Measurements from ENCODE around the gene EBF3. TPM values are rescaled to one million over a fixed set of nuclear protein-coding genes. Genes with fewer than 3 reads are reported as not detected.

The EBF3 gene
- total RNA-seq, 1 donor from 2014 or later, result 44.4 TPM

GRCh38 chr10:129912166-129912917 lies 51.7 kb downstream of the EBF3 start:
- peak; percentile 64 for DNase-seq

DNA sequence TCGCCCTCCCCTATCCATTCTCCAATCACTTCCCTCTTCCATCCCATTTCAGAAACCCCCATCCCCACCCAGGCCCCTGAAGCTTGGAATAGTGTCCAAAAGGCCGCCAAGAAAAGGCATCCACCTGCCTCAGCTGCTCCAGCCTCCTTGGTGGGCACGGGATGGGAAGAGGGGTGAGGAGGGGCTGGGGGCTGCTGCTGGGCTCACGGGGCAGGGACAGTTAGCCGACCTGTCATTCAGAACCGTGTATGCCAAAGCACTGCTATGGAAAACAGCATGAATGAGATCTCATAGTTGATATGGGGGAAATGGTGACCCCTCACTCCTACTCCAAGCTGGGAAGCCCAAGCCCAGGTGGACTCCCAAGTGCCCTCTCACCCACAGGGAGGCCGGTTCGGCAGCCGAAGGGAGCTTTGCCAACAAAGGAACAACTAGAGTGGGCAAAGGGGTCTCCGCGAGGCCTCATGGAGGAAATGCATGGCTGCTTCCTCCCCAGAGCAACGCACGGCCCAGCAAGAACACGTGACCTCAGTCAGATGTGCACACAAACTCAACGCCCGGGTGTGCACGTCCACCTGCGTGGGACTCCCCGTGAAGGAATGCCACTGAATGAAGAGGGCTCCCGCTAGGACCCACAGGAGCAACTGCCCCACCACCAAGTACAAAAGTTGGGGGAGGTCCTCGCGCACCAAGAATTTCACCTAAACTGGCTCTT lies 52.5 kb downstream of the EBF3 start:
- DNase-seq, result no peak

DNA sequence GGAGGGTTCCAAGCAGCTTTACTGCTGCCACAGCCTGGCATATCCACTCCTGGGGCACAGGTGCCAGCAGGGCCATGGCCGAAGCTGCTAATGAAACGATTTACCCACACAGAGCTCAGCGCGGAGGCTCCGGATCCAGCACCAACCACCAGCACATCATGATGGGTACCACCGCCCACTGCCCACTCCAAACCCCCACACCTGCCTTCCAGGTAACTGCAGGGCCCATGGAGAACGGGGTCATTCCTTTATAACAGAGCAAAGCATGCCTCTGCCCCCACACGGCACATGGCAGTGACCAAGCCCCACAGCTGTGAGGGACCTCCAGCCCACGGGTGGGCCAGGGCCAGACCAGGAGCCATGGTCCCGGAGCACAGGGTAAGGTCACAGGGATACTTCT lies 53.2 kb downstream of the EBF3 start:
- no peak for DNase-seq

GRCh38 chr10:129909531-129910256 lies 54.4 kb downstream of the EBF3 start:
- DNase-seq, result no peak

DNA sequence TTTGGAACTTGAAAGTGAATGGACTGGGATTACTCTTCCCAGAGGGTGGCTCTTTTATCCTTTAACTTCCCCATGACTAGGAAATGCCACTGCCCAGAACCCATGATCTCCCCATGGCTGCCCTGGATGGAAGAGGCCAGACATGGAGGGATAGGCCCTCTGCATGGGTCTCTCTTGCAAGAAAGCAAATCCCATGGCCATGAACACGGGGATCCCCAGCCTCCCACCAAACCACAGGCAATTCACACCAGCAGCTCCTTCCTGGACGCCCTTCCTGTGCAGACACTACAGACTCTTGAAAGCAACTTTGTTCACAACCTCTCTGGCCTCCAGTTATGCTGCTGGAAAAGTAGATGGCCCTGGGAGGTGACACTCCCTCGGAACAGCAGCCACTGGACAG lies 55.0 kb downstream of the EBF3 start:
- DNase-seq, result no peak

- peak; percentile 47 for DNase-seq
These were observed 55.7 kb downstream of the EBF3 start for GRCh38 chr10:129908406-129908805.

DNA sequence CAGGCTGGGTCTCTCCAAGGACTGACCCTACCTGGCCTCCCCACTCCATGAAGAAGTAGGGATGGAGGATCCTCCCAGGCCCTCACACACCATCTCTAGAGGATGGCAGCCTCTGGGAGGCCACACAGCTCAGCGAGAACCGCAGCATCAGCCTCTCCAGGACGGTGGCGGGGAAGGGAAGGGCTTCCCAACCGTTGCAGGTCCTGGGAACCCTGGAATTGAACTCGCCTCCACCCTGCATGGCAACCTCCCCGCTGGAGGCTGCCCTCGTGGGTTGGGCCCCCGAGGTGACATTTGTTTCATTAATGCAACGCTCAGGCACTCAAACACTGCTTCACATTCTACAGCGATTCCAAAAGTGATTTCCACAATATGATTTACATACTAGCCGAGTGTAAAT lies 58.5 kb downstream of the EBF3 start:
- DNase-seq, result no peak

DNA sequence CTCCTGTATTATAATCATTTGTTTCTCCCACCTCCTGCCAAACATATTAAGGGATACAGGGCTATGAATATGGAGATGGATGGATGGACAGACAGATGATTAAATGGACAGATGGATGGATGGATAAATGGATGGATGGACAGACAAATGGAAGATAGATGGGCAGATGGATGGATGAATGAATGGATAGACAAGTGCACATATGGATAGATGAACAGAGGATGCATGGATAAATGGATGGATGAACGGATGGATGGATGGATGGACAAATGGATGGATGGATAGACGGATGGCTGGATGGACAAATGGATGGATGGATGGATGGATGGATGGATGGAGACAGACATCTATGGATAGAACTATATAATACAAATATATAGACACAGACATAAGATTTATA lies 59.8 kb downstream of the EBF3 start:
- DNase-seq, result no peak

- no peak for DNase-seq
These were observed 62.6 kb downstream of the EBF3 start for GRCh38 chr10:129901389-129902006.

- no peak for DNase-seq
These were observed 63.2 kb downstream of the EBF3 start for GRCh38 chr10:129900825-129901224.

DNA sequence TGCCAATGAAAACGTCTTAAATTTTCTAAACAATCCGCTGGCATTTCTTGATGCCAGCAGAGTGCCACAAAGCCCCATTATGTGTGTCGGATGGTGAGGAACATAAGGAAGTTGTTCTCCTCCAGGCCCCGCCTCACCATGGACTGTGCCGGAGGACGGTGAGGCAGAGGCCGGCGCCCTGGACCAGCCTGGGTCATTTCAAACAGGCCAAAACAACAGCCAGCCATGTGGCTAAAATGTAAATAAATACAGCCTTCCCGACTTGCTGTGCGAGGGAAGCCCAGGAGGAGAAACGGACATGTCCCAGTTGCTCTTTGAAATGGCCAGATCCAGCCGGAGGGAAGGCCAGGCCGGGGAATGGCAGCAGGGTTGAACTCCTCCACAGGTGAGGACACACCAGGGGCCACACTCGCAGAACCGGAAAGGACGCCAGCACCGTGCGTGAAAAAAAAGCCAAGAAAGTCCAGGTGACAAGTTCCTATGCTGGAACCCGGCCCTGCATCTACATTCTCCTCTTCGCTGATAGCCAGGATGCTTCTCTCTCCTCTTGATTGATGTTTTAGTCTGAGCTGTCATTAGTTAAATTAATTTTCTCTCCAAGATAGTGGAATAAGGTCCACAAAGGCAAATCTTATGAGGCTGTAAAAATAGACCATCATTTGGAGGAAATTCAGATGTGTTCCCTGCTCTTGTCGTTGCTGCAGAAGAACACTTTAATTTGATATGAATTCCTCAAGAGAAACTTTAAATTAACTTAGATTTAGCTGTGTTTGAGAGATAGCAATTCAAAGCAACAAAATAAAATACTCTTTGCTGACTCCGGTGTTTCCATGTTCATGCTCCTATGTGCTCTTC lies 64.6 kb downstream of the EBF3 start:
- DNase-seq, result no peak

GRCh38 chr10:129898706-129899268 lies 65.3 kb downstream of the EBF3 start:
- no peak for DNase-seq

DNA sequence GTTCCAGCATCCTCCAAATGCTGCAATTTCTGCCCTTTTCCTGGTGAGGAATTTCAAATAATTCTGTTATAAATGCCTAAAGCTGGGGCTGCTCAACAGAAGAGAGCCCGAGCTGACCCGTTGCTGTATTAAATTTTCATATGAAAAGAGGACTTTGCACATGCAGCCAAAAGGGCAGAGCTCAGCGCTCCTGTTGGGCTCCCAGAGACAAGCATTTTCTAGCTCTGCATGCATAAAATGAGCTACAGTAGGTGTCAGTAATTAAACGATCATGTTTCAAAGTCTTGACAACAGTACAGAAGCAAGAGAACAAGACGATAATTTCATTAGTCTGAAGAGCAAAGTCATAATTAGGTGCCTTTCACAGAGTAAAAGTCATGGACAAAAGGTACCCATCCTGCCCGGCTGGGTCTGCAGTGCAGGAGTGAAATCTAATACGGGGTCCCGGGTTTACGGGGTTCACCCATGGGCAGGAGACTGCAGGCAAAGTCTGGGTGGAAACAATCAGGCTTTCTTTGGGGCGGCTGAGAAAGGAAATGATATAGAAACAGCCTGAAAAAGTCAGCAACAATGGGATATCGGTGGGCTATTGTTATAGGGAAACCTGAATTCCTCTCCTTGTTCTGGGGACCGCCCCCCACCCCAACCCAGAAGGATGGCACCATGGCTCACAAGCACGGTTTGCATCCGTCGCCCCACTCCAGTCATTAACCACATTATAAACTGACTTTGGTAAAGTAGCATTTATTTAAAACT lies 66.0 kb downstream of the EBF3 start:
- DNase-seq, result no peak

DNA sequence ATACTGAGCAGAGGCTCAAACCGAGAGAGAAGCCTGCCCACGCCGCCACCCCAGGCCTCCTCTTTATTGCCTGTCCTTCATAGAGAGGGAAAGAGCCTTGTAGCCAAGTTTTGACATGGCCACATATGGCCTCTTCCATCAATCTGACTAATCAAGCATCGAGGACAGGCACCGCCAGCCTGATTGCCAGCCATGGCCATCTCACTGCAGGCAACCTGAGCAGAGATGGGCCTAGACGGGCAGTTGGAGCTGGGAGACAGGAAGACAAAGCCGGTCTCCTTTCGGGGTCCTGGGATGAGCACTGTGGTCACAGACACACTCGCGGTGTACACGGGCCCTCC lies 67.2 kb downstream of the EBF3 start:
- DNase-seq, result no peak

GRCh38 chr10:129896136-129896859 lies 67.8 kb downstream of the EBF3 start:
- peak; percentile 63 for DNase-seq

DNA sequence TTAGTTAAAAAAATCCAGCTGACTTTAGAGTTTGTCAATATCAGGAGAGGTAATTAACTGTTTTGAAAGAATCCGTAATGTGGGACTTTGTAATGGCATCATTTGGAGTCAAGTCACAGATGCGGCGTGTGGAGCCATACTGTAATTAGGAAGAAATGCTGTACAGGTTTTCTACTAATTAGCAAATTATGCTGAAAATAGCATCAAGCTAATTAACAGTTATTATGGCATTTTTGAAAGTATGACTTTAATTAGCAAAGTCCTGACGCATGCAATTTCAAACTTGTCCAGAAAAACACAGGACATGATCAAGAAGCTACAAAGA lies 68.3 kb downstream of the EBF3 start:
- DNase-seq, result no peak

- no peak for DNase-seq
These were observed 69.4 kb downstream of the EBF3 start for GRCh38 chr10:129894698-129895097.

- DNase-seq, result no peak
These were observed 70.7 kb downstream of the EBF3 start for GRCh38 chr10:129893104-129894089.

GRCh38 chr10:129892548-129893052 lies 71.5 kb downstream of the EBF3 start:
- DNase-seq, result no peak

Data from tongue (tissue), 2 donors.